Suprapubic skin (tissue), 4 donors: ENCODE measurements around the gene EEA1. TPM values are rescaled to one million over a fixed set of nuclear protein-coding genes. Genes with fewer than 3 reads are reported as not detected.

Experiments
- DNase-seq, 2 donors: peaks; one replicate each; pipeline ENCODE4 v3.0.0-alpha.2; 2019; ENCODE audit warnings: low spot score in 2 of 2
- H3K27ac ChIP-seq: fragments of 200-600 bp; sonication (generic); one replicate; pipeline ENCODE4 v1.5.1; 2019
- H3K27me3 ChIP-seq: fragments of 200-600 bp; sonication (generic); one replicate; pipeline ENCODE4 v1.5.1; 2019
- H3K36me3 ChIP-seq: fragments of 200-600 bp; sonication (generic); one replicate; pipeline ENCODE4 v1.5.1; 2019
- H3K4me1 ChIP-seq: fragments of 200-600 bp; sonication (generic); one replicate; pipeline ENCODE4 v1.5.1; 2019
- H3K4me3 ChIP-seq: fragments of 200-600 bp; sonication (generic); one replicate; pipeline ENCODE4 v1.5.1; 2019; ENCODE audit warnings: mild to moderate bottlenecking
- H3K9me3 ChIP-seq: fragments of 200-600 bp; sonication (generic); one replicate; pipeline ENCODE4 v1.5.1; 2019
- CTCF ChIP-seq, 2 donors: fragments of 200-600 bp in 1 of 2; fragments of 450-650 bp in 1 of 2; sonication (generic) in 1 of 2; IDR thresholded peaks; one replicate each; pipeline ENCODE4 v1.5.1; 2016 to 2019; ENCODE audit warnings: antibody characterized with exemption in 2 of 2, mild to moderate bottlenecking in 1 of 2, moderate library complexity in 1 of 2
- EP300 ChIP-seq: sonication (generic); formaldehyde crosslinking; IDR thresholded peaks from one replicate; pipeline ENCODE4 v1.6.1; 2017; ENCODE audit warnings: antibody characterized with exemption
- POLR2A ChIP-seq, 2 donors: fragments of 450-650 bp; IDR thresholded peaks; one replicate each; pipeline ENCODE4 v1.6.1; 2017; ENCODE audit warnings: antibody characterized with exemption in 2 of 2, mild to moderate bottlenecking in 2 of 2, moderate library complexity in 2 of 2
- POLR2AphosphoS5 ChIP-seq, 3 donors: sonication (generic); formaldehyde crosslinking; IDR thresholded peaks; one replicate each; pipeline ENCODE4 v1.6.1; 2017; ENCODE audit warnings: antibody characterized with exemption in 3 of 3
- WGBS: methylation state at CpG from one replicate; pipeline ENCODE4 v1.1.5; 2018; 5-methylcytosine and 5-hydroxymethylcytosine counted together
- total RNA-seq, 4 donors: library from RNA; depleted of rRNA; stranded (reverse); fragments of >200 nt; gene quantifications; one replicate each; pipeline ENCODE4 v1.1.0, GENCODE V29; 2016

The EEA1 gene
- total RNA-seq, 4 donors from 2014 or later = 17.9 to 55.0 (median 23.2) TPM

DNA sequence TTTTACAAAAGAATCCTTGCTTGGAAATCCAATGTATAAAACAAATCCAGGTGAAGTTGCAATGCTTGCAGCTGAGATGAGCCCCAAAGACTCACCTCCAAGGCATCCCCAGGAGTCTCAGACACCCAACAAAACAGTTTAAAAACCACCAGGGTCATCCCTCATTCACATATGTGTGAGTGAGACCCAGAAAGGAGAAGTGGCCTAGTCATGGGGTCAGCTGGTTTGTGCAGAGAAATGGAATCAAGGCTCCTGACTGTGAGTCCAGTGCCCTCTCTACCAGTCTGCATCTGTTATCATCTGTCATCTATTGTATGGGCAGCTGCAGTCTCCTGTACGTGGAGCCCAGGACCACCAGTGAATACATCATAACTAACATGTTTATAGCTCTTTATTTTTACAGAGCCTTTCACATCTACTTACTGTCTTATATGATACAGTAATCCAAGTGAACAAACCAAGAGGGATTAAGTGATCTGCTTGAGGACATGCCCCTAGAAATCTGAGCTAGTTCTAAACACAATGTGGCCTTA, 199.3 kb downstream of the EEA1 start:
- no peaks in the 10 kb centered on the region for H3K27me3 ChIP-seq
- H3K4me1 ChIP-seq = peaks cover 14% of the 10 kb centered on the region
- DNase-seq = no peak
- H3K27ac ChIP-seq = no peak overlapping the region
- no peak overlapping the region for H3K4me3 ChIP-seq
- no peak for TF ChIP-seq POLR2A (IDR thresholded peaks at IDR 0.05)
- TF ChIP-seq POLR2AphosphoS5 (IDR thresholded peaks at IDR 0.05) = no peak
- no peak for TF ChIP-seq EP300
- no peak for TF ChIP-seq CTCF (IDR thresholded peaks at IDR 0.05)
- H3K9me3 ChIP-seq = no peaks in the 10 kb centered on the region
- H3K36me3 ChIP-seq = no peaks in the 10 kb centered on the region
- 79% methylated on average over 1 of the region's 1 CpG for WGBS

GRCh38 chr12:92726850-92727249, 202.2 kb downstream of the EEA1 start:
- Histone ChIP-seq H3K27me3 (no peaks in the 10 kb centered on the region), H3K4me3 (no peak overlapping the region), H3K36me3 (no peaks in the 10 kb centered on the region), H3K4me1 (peaks cover under 1% of the 10 kb centered on the region), H3K27ac (no peak overlapping the region), H3K9me3 (no peaks in the 10 kb centered on the region)
- DNase-seq = no peak
- TF ChIP-seq POLR2A (IDR thresholded peaks at IDR 0.05) (no peak), POLR2AphosphoS5 (IDR thresholded peaks at IDR 0.05) (no peak), EP300 (no peak), CTCF (IDR thresholded peaks at IDR 0.05) (no peak)
- 87% methylated on average over 4 of the region's 4 CpGs for WGBS

- Histone ChIP-seq H3K4me1 (no peaks in the 10 kb centered on the region), H3K36me3 (no peaks in the 10 kb centered on the region), H3K9me3 (no peaks in the 10 kb centered on the region), H3K4me3 (no peak overlapping the region), H3K27ac (no peak overlapping the region), H3K27me3 (no peaks in the 10 kb centered on the region)
- no peak for DNase-seq
- TF ChIP-seq CTCF (IDR thresholded peaks at IDR 0.05) = no peak
- TF ChIP-seq POLR2AphosphoS5 (IDR thresholded peaks at IDR 0.05) = no peak
- TF ChIP-seq EP300 = no peak
- no peak for TF ChIP-seq POLR2A (IDR thresholded peaks at IDR 0.05)
- WGBS = 70% methylated on average over 3 of the region's 3 CpGs
Measured at GRCh38 chr12:92722897-92723296, 206.2 kb downstream of the EEA1 start.

DNA sequence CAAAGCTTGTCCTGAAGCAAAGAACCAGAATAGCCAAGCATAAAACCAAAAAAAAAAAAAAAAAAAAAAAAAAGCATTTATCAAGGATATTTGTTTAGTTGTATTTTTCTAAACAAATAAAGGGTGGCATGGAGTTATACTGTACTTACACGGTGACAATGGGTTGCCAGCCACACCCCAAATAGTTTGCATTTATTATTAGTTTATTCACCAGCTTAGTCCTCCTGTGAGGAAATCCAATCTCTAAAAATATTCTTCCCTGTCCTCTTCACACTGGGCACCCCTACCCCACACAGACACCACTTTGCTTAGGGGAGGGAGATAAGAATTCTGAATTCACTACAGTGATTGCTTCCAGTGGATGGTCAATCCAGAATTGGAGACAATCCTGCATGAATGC, 207.4 kb downstream of the EEA1 start:
- TF ChIP-seq POLR2AphosphoS5 (IDR thresholded peaks at IDR 0.05) (no peak), CTCF (IDR thresholded peaks at IDR 0.05) (no peak), EP300 (no peak), POLR2A (IDR thresholded peaks at IDR 0.05) (no peak)
- Histone ChIP-seq H3K27ac (no peak overlapping the region), H3K4me1 (no peaks in the 10 kb centered on the region), H3K27me3 (no peaks in the 10 kb centered on the region), H3K4me3 (no peak overlapping the region), H3K36me3 (no peaks in the 10 kb centered on the region), H3K9me3 (no peaks in the 10 kb centered on the region)
- DNase-seq = no peak
- 35% methylated on average over 1 of the region's 1 CpG for WGBS

- TF ChIP-seq POLR2A (IDR thresholded peaks at IDR 0.05) = no peak
- no peak for TF ChIP-seq EP300
- no peak for TF ChIP-seq CTCF (IDR thresholded peaks at IDR 0.05)
- no peak for TF ChIP-seq POLR2AphosphoS5 (IDR thresholded peaks at IDR 0.05)
- no peak overlapping the region for H3K4me3 ChIP-seq
- H3K4me1 ChIP-seq = no peaks in the 10 kb centered on the region
- no peaks in the 10 kb centered on the region for H3K36me3 ChIP-seq
- no peak overlapping the region for H3K27ac ChIP-seq
- no peak for DNase-seq
- H3K27me3 ChIP-seq = no peaks in the 10 kb centered on the region
- 70% methylated on average over 8 of the region's 8 CpGs for WGBS
- H3K9me3 ChIP-seq = no peaks in the 10 kb centered on the region
Measured at GRCh38 chr12:92721130-92721529, 208.0 kb downstream of the EEA1 start.

Other genes with a start within 250 kb of the EEA1 start
- gene PLEKHG7, start 226.3 kb downstream of the EEA1 start, total RNA-seq = not detected